DMS53 (cell line): ENCODE data around the gene ATP8A2.

ENCODE experiments used
- DNase-seq: peaks from one replicate; lab custom pipeline; 2025; lab: John Stamatoyannopoulos, UW

The ATP8A2 gene

DNA sequence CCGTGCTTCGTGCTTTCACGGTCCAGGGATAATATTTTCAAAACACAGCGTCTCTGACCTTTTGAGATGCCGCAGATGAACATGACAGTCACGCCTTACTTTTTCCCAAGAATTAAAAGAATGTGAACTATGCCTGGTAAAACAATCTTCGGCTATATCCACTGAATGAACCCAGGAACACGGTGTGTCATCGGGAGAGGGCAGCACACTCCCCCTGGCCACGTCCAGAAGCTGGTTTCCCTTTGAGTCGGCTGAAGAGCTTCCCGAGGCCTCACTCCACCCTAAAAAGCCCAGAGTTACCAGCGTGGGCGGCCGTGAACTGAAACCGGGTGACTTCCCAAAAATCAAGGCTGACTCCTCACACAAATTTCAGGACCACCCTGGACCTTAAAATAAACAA, 702.9 kb downstream of the ATP8A2 start:
- no peak for DNase-seq
